AG09319 (cell line): ENCODE measurements around the gene TAC4.
A peak's percentile ranks its signal among the peaks of the same experiment; 100 is the strongest.

Source experiments
- DNase-seq: peaks from one replicate; pipeline ENCODE4 v3.0.0-alpha.2; 2010; ENCODE audit warnings: low read depth; ENCODE audit errors: extremely low read depth
- TF ChIP-seq, protein P1 (sequence below): IDR thresholded peaks from 2 replicates; pipeline ENCODE4 v1.5.1; 2011; ENCODE audit warnings: low read depth, mild to moderate bottlenecking, inconsistent platforms, low read length, moderate library complexity

Gene TAC4

DNA sequence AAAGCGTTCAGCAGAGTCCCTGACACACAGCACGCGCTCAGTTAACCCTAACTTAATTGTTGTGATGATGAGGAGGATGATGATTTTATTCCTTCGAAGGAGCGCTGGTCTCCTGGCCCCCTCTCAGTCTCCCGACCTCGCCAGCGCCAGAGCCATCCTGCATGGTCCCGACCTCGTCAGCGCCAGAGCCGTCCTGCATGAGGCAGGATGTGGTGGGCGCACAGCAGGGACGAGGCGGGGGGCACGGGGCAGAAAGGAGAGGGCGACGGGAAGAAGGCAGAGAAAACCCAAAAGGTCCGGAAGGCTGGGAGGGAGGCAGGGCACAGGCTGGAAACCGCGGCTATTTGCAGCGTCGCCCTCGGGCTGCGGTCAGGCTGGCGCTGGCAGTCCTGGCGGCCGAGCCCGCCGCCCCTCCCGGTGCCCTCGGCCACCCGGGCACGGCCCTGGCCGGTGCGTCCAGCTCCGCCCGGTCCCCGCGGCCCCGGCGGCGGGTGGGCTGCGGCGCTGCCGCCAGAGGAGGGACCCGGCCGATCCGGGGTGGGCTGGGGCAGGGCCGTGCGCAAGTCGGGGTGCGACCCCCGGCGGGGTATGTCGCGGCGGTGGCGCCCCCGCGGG, 3.0 kb upstream of the TAC4 start:
- TF ChIP-seq, protein P1, sequence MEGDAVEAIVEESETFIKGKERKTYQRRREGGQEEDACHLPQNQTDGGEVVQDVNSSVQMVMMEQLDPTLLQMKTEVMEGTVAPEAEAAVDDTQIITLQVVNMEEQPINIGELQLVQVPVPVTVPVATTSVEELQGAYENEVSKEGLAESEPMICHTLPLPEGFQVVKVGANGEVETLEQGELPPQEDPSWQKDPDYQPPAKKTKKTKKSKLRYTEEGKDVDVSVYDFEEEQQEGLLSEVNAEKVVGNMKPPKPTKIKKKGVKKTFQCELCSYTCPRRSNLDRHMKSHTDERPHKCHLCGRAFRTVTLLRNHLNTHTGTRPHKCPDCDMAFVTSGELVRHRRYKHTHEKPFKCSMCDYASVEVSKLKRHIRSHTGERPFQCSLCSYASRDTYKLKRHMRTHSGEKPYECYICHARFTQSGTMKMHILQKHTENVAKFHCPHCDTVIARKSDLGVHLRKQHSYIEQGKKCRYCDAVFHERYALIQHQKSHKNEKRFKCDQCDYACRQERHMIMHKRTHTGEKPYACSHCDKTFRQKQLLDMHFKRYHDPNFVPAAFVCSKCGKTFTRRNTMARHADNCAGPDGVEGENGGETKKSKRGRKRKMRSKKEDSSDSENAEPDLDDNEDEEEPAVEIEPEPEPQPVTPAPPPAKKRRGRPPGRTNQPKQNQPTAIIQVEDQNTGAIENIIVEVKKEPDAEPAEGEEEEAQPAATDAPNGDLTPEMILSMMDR = no peak
- no peak for DNase-seq

DNA sequence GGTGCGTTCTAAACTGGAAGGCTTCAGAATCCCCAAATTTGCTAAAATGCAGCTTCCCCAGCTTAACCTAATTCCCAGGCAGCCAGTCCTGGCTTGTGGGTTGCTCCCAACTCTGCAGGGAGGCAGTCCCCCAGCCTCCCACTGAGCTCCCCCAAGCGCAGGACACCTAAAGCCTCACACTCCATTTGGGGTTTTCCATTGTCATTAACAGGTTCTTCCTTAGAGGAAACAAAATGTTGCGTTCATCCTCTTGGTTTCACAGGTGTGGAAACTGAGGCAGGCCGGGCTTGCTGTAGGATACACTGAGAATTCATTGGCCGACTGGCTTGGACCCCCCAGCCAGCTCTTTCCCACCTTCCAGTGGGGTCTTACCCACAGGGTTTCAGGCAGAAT, 2.3 kb upstream of the TAC4 start:
- TF ChIP-seq, protein P1 = no peak
- no peak for DNase-seq

DNA sequence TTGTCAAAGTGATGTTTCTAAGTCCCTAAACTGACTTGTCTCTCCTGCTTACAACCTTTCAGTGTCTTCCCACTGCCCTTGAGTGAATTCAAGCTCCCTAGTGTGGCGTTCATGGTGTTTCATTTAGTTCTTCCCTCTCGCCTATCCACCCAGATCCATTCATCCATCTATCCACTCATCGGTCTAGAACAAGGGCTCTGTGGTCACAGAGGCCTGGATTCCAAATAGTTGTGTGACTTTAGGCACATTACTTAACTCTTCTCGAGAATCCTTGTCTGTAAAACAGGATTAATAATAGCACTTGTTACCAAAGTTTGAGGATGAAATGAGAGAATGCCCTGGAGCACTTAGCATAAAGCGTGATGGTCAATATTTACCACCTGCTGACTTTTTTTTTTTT, 870 bp upstream of the TAC4 start:
- no peak for DNase-seq
- TF ChIP-seq, protein P1 = no peak

DNA sequence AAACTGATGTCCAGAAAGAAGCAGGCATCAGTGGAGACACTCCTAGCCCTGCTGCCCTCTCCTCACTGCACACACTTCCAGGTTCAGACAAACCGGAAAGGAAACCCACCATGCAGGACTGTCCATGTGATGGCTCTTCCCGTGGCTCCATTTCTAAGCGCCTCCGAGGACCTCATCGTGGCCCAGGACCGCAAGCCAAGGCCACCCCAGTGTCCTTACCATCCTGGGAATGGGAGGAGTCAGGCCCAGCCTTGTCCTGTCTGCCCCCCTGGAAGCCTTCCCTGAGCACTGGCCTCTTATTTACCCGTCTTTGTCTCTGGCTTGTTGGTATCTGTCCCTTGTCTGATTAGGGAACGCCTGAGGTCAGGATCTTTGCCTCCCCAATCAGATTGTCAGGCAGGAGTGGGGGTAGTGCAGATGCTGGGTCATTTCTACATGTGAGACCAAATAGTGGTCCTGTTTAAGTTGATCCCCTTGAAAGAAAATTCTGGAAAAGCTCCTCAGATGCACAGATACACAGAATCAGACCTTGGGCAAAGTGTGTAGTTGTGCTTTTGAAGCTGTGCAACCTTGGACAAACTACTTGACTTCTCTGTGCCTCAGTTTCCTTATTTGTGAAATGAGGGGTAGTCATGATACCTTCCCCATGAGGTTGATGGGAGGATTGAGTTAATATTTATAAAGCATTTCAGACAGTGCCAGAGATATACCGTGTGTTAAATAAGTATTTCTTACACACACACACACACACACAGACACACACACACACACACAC, 744 bp downstream of the TAC4 start:
- DNase-seq = no peak
- TF ChIP-seq, protein P1 = no peak

DNA sequence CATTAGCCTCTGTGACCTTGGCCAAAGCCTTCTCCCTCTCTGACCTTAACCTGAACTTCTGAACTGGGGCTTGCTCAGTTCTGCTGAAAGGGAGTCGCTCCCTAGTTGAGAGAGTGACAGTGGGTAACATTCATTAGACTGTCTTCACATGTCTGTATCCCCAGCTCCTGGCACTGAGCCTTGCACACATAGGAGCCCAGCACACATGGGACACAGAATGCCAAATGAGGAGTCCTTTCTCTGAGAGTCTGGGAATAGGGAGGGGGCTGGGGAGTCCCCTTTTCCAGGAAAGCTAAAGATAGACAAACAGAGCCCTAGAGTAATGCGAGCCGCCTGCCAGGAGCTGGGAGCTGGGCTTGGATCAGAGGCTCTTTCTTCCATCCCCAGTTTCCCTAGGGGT, 2.5 kb downstream of the TAC4 start:
- TF ChIP-seq, protein P1 = no peak
- no peak for DNase-seq

DNA sequence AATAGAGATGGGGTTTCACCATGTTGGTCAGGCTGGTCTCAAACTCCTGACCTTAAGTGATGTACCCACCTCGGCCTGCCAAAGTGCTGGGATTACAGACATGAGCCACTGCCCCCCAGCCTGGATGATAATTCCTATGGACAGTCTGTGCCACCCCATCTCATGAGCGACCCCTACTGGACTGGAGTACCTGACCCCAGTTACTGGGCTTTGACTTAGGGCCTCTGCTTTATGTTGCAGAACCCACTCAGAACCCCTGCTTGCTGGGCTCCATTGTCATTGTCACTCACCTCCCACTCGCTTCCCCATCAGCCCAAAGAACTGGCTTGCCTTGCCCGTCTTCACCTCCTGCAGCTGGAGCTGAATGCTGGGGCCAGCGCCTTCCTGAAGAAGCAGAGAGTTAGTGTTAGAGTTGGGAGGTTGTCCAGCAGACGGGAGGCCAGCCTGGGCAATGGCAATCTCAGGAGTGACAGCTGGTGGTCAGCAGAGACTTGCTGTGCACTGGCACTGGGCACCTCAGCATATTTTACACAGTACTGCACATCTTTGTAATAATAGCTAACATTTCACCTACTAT, 4.0 kb downstream of the TAC4 start:
- DNase-seq = no peak
- TF ChIP-seq, protein P1 = peak; percentile 27

DNA sequence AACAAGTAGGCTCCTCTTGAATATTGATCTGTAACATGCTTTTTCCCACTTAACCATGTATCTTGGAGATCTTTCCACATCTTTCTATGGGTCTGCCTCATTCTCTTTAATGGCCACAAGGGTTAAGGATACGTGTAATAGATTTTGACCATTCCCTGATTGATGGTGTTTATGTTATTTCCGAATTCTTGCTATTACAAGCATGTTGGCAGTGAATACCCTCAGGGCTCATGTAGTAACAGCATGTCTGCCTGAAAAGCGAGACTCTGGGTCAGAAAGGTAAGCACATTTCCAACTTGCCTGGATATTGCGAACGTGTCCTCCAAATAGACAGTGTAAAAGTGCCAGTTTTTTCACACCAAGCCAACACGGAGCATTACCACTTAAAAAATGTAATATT, 5.0 kb downstream of the TAC4 start:
- no peak for DNase-seq
- TF ChIP-seq, protein P1 = no peak
